GM04503 (cell line): ENCODE results near the gene GRM1.

Source experiments
- DNase-seq: peaks from one replicate; pipeline ENCODE4 v3.0.0-alpha.2; 2012; ENCODE audit warnings: low read depth

GRM1 gene

DNA sequence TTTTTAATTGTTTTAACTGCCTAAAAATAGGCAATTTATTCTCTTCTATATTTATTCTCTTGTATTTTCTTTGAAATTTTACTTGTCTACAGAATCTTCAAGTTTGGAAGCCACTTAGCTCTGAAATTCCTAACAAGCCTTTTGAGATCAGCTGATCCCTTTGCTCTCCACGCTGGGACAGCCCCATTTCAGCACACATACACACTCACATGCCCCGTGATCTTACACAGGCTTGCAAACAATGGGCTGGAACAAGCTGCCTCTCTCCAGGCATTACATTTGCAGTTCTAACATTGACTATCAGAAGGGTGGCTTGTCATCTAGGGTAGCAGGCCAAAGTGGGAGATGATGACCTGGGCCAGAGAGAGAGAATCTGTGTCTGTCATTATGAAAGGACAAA lies 452.7 kb downstream of the GRM1 start:
- no peak for DNase-seq

DNA sequence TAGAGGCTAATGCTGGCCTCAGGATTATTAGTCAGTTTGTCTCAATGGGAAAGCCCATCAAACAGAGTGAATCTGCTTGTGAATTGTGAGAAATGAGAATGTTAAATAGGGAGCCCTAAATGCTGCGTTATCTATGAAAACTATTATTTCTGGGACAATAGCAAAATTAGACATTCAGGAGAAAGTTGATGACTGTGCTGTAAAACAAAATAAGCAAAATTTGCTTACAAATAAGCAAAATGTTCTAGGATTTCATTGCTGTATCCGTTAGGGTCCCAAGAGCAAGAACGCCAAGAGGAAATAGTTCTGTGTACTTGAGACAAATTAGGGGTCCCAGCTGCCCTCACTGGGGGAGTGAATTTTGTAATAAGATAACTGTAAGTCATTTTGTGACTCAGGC lies 455.5 kb downstream of the GRM1 start:
- no peak for DNase-seq
